Tibial nerve (tissue), 3 donors: ENCODE results near the gene PROSER2.

Source experiments
- CTCF ChIP-seq, 5 experiments: fragments of 200-600 bp in 3 of 5; fragments of 450-650 bp in 2 of 5; sonication (generic) in 3 of 5; IDR thresholded peaks; one replicate each; pipeline ENCODE4 v1.5.1; 2016 to 2019; ENCODE audit warnings: antibody characterized with exemption in 5 of 5, mild to moderate bottlenecking in 3 of 5, moderate library complexity in 2 of 5
- POLR2A ChIP-seq, 2 donors: fragments of 450-650 bp; IDR thresholded peaks; one replicate each; pipeline ENCODE4 v1.6.1; 2017; ENCODE audit warnings: antibody characterized with exemption in 2 of 2, mild to moderate bottlenecking in 2 of 2, moderate library complexity in 2 of 2

GRCh38 chr10:11909618-11910017 is 86.5 kb downstream of the PROSER2 start:
- TF ChIP-seq POLR2A (IDR thresholded peaks at IDR 0.05) (no peak), CTCF (IDR thresholded peaks at IDR 0.05) (no peak)
